Psoas muscle (tissue), 8 donors: Measurements from ENCODE around the gene STKLD1. TPM values are rescaled to one million over a fixed set of nuclear protein-coding genes. Genes with fewer than 3 reads are reported as not detected.

Experiments used
- ATAC-seq, 4 donors: fragments of 200-7000 bp; cut with Tn5 transposase; one replicate each; pipeline ENCODE4 v1.9.1; 2020; ENCODE audit warnings: moderate library complexity in 3 of 4, mild to moderate bottlenecking in 2 of 4
- DNase-seq, 2 donors: peaks; one replicate each; pipeline ENCODE4 v3.0.0-alpha.2; 2020
- H3K27ac ChIP-seq: fragments of 200-600 bp; one replicate; pipeline ENCODE4 v1.8.0; 2022
- H3K27me3 ChIP-seq, 3 donors: fragments of 200-600 bp in 1 of 3; one replicate each; pipeline versions ENCODE4 v1.6.1 to v1.8.0; 2013 to 2022; ENCODE audit warnings: low read length in 2 of 3, mild to moderate bottlenecking in 2 of 3, moderate library complexity in 1 of 3; ENCODE audit not compliant: insufficient read depth in 3 of 3
- H3K36me3 ChIP-seq, 2 donors: fragments of 200-600 bp in 1 of 2; one replicate each; pipeline versions ENCODE4 v1.6.1 to v1.8.0; 2013 to 2022; ENCODE audit warnings: low read depth in 1 of 2, mild to moderate bottlenecking in 1 of 2, moderate library complexity in 1 of 2; ENCODE audit not compliant: insufficient read depth in 1 of 2
- H3K4me1 ChIP-seq: fragments of 200-600 bp; one replicate; pipeline ENCODE4 v1.8.0; 2022
- H3K4me3 ChIP-seq: fragments of 200-600 bp; one replicate; pipeline ENCODE4 v1.8.0; 2022; ENCODE audit warnings: mild to moderate bottlenecking
- H3K9me3 ChIP-seq: fragments of 200-600 bp; one replicate; pipeline ENCODE4 v1.8.0; 2022
- CTCF ChIP-seq: fragments of 200-600 bp; IDR thresholded peaks from one replicate; pipeline ENCODE4 v1.8.0; 2022; ENCODE audit warnings: antibody characterized with exemption
- WGBS, 3 donors: extraction: QIAGEN DNeasy Blood & Tissue Kit; methylation state at CpG; one replicate each; pipeline versions ENCODE4 v1.1.6 to v1.1.7; 2013; 5-methylcytosine and 5-hydroxymethylcytosine counted together
- intact Hi-C, 2 donors: fragments of 100-400 bp; cut with DNase I; formaldehyde crosslinking; loops; one replicate each; pipeline versions ENCODE4 v1.11.0 to v1.14.2; 2022
- polyA plus RNA-seq, 3 donors: library from polyadenylated mRNA; stranded (reverse); fragments of 200-250 nt; gene quantifications; one replicate each; pipeline ENCODE4 v1.2.3, GENCODE V29; 2013
- total RNA-seq, 4 donors: library from RNA; stranded (reverse); fragmentation: NEBNext Ultra II Directional in 2 of 4; extraction: Animal tissue kit (Norgen Biotek cat#: 25700) in 2 of 4; gene quantifications; one replicate each; pipeline versions ENCODE4 v1.2.1 to v1.2.4, GENCODE V29; 2021 to 2023
- donor health status: healthy with polysubstance abuse.
- donor health status: DM: no; HTN: no; CAD: no; lungs with moderate emphysema.
- donor health status: Bipolar disorder and iron deficiency.
- donor health status: healthy.
- donor health status: DM: yes; HTN: yes; CAD: no.
- donor health status: DM: no; HTN: no; CAD: no.
- donor health status: DM: no; HTN: no; CAD: no.
- donor health status: DM: yes; HTN: yes; CAD: no.

Gene STKLD1
- total and polyA plus RNA-seq, 7 donors: 0.07 to 0.69 (median 0.46) TPM

- peak overlapping the region; percentile 16 for H3K27ac ChIP-seq
- no peak for TF ChIP-seq CTCF
- 45 to 76% (median 75%) methylated on average over 3 of the region's 3 CpGs for WGBS, 3 donors
- no peaks in the 10 kb centered on the region for H3K36me3 ChIP-seq
- no peak overlapping the region for H3K4me3 ChIP-seq
- H3K9me3 ChIP-seq: no peaks in the 10 kb centered on the region
- H3K27me3 ChIP-seq: peaks cover 0 to 6% (median 2%) of the 10 kb centered on the region in 3 donors
- ATAC-seq (no peak), DNase-seq (no peak)
- intact Hi-C loops: no loop called here
- H3K4me1 ChIP-seq: no peaks in the 10 kb centered on the region
Measured at GRCh38 chr9:133423216-133423615, 47.0 kb downstream of the STKLD1 start.

- Histone ChIP-seq H3K4me1 (no peaks in the 10 kb centered on the region), H3K27ac (peak overlapping the region; percentile 50), H3K9me3 (no peaks in the 10 kb centered on the region), H3K4me3 (no peak overlapping the region), H3K36me3 (no peaks in the 10 kb centered on the region), H3K27me3 (peaks cover 0 to 12% (median 4%) of the 10 kb centered on the region in 3 donors)
- DNase-seq (no peak), ATAC-seq (peak in 1 of 4 donors; percentile 25)
- intact Hi-C loops: no loop called here
- 91 to 96% (median 92%) methylated on average over 12 of the region's 12 CpGs for WGBS, 3 donors
- TF ChIP-seq CTCF: no peak
Measured at GRCh38 chr9:133424187-133424586, 48.0 kb downstream of the STKLD1 start.

DNA sequence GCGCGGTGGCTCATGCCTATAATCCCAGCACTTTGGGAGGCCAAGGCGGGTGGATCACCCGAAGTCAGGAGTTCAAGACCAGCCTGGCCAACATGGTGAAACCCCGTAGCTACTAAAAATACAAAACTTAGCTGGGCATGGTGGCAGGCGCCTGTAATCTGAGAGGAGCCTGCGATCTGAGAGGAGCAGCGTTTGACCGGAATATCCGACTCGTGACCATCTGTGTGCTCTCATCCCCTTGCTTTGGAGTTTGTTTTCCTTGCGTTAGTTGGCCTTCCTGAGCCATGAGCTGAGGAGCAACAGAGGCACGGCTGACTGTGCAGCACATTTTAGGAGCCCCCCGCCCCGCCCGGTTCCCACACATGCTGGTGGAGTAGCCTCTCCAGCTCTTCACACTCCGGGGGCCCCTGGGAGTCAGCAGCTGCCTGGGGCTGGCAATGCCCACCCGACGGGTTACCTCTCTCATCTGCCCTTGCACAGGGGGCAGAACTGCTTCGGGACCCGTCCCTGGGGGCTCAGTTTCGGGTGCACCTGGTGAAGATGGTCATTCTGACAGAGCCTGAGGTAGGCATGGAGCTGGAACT, 49.0 kb downstream of the STKLD1 start:
- ATAC-seq (peak in 3 of 4 donors; percentile 68 to 87 (median 84)), DNase-seq (no peak)
- intact Hi-C loops: no loop called here
- Histone ChIP-seq H3K9me3 (no peaks in the 10 kb centered on the region), H3K4me3 (no peak overlapping the region), H3K27ac (peak overlapping the region; percentile 61), H3K27me3 (peaks cover 0 to 12% (median 5%) of the 10 kb centered on the region in 3 donors), H3K4me1 (no peaks in the 10 kb centered on the region), H3K36me3 (no peaks in the 10 kb centered on the region)
- WGBS, 3 donors: 46 to 72% (median 63%) methylated on average over 22 of the region's 22 CpGs
- TF ChIP-seq CTCF: no peak

- Histone ChIP-seq H3K27me3 (peaks cover 0 to 12% (median 5%) of the 10 kb centered on the region in 3 donors), H3K4me3 (no peak overlapping the region), H3K9me3 (no peaks in the 10 kb centered on the region), H3K36me3 (no peaks in the 10 kb centered on the region), H3K4me1 (no peaks in the 10 kb centered on the region), H3K27ac (peak overlapping the region; percentile 61)
- ATAC-seq: no peak
- no peak for DNase-seq
- 75 to 90% (median 83%) methylated on average over 11 of the region's 11 CpGs for WGBS, 3 donors
- intact Hi-C loops: no loop called here
- TF ChIP-seq CTCF: no peak
Measured at GRCh38 chr9:133426011-133426410, 49.8 kb downstream of the STKLD1 start.
